Central memory CD8-positive, alpha-beta T cell (primary cell): ENCODE measurements around the gene SIK3.
"Not testable (repeated sequence)": the region's sequence is repeated elsewhere in the genome, so short reads cannot be mapped to it uniquely, and the experiment has no call there.

Source experiments
- ATAC-seq: fragments of 150-1000 bp; cut with Tn5 transposase; replicated peaks from 2 replicates; pipeline ENCODE4 v1.10.0; 2022; ENCODE audit warnings: mild to moderate bottlenecking, moderate FRiP score, moderate number of reproducible peaks; ENCODE audit not compliant: poor library complexity, severe bottlenecking; ENCODE audit errors: extremely low read depth
- DNase-seq, 2 donors: peaks; one replicate each; pipeline ENCODE4 v3.0.0; 2021; ENCODE audit warnings: low spot score in 2 of 2
- H3K27ac Mint-ChIP-seq: one replicate; pipeline ENCODE4 v1.8.0; 2022; ENCODE audit warnings: low read depth, mild to moderate bottlenecking, moderate library complexity, mixed read lengths
- H3K27me3 Mint-ChIP-seq: one replicate; pipeline ENCODE4 v1.8.0; 2022; ENCODE audit warnings: mixed read lengths
- H3K36me3 Mint-ChIP-seq: one replicate; pipeline ENCODE4 v1.8.0; 2022; ENCODE audit warnings: mild to moderate bottlenecking, moderate library complexity, mixed read lengths; ENCODE audit not compliant: insufficient read depth
- H3K4me1 Mint-ChIP-seq: one replicate; pipeline ENCODE4 v1.8.0; 2022; ENCODE audit warnings: mixed read lengths
- H3K4me3 Mint-ChIP-seq: one replicate; pipeline ENCODE4 v1.8.0; 2022; ENCODE audit warnings: mild to moderate bottlenecking, moderate library complexity, mixed read lengths
- H3K9me3 Mint-ChIP-seq: one replicate; pipeline ENCODE4 v1.8.0; 2022; ENCODE audit warnings: mixed read lengths

Gene SIK3

DNA sequence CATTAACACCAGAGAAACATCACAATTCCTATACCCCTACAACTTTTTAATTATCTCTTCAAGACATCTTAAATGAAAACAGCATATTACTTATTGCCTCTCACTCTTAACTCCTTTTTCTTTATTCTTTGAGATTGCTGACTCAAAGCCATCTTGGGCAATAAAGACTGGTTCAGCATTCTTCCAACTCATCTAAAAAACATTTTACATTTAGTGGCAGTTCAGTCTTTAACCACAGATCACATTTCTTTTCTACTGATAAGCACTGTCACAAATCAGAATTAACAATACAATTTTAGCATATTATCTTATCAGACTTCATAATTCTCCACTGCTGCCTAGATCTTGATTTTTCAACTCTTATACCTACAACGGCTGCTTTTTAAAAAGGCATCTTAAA lies 34.0 kb downstream of the SIK3 start:
- no peaks in the 10 kb centered on the region for H3K27me3 Mint-ChIP-seq
- peaks cover 27% of the 10 kb centered on the region for H3K36me3 Mint-ChIP-seq
- H3K4me1 Mint-ChIP-seq, result peaks cover 75% of the 10 kb centered on the region
- ATAC-seq (no peak), DNase-seq (no peak)
- H3K4me3 Mint-ChIP-seq, result peak overlapping the region; percentile 43
- H3K9me3 Mint-ChIP-seq, result no peaks in the 10 kb centered on the region
- H3K27ac Mint-ChIP-seq, result peak overlapping the region; percentile 80

DNA sequence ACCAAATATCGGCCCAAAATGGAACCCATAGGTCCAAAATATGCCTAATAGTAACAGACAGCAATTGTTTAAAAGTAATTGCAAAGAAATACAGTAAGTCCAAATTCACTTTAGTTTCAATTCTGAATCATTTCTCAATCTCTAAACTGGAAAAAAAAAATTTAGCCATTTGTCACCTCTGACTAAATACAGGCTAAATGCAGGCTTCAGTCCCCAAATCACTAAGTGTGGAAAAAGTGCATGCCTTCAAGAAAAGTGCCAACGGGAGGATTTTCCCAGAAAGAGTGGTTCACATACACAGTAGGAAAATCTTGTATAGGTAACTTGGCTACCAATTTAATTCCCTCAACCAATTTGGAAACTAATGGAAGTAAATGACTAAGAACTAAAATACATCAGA lies 35.7 kb downstream of the SIK3 start:
- peak overlapping the region; percentile 46 for H3K27ac Mint-ChIP-seq
- H3K36me3 Mint-ChIP-seq, result peaks cover 27% of the 10 kb centered on the region
- H3K27me3 Mint-ChIP-seq, result no peaks in the 10 kb centered on the region
- no peaks in the 10 kb centered on the region for H3K9me3 Mint-ChIP-seq
- peaks cover 80% of the 10 kb centered on the region for H3K4me1 Mint-ChIP-seq
- ATAC-seq (no peak), DNase-seq (no peak)
- peak overlapping the region; percentile 23 for H3K4me3 Mint-ChIP-seq

GRCh38 chr11:117061256-117061655 lies 37.0 kb downstream of the SIK3 start:
- peaks cover 25% of the 10 kb centered on the region for H3K36me3 Mint-ChIP-seq
- H3K4me3 Mint-ChIP-seq, result peak overlapping the region; percentile 41
- ATAC-seq (no peak), DNase-seq (no peak)
- H3K4me1 Mint-ChIP-seq, result peaks cover 81% of the 10 kb centered on the region
- no peaks in the 10 kb centered on the region for H3K27me3 Mint-ChIP-seq
- no peak overlapping the region for H3K27ac Mint-ChIP-seq
- H3K9me3 Mint-ChIP-seq, result no peaks in the 10 kb centered on the region

DNA sequence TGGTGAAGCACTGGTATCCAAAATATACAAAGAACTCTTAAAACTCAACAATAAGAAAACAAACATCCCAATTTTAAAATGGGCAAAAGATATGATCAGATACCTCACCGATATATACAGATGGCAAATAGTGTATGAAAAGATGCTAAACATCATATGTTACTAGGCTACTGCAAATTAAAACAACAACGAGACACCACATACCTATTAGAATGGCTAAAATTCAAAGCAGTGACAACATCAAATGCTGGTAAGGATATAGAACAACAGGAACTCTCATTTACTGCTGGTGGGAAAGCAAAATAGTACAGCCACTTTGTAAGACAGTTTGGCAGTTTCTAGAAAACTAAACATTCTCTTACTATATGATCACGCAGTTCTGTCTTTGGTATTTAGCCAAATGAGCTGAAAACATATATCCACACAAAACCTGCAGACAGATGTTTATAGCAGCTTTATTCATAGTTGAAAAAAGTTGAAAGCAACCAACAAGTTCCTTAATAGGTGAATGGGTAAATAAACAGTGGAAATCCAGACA lies 38.5 kb downstream of the SIK3 start:
- Mint-ChIP-seq H3K4me1 (peaks cover 89% of the 10 kb centered on the region), H3K4me3 (no peak overlapping the region), H3K27ac (peak overlapping the region; percentile 84), H3K36me3 (peaks cover 20% of the 10 kb centered on the region), H3K9me3 (no peaks in the 10 kb centered on the region), H3K27me3 (no peaks in the 10 kb centered on the region)
- ATAC-seq, result no peak
- DNase-seq, result no peak

- DNase-seq (no peak), ATAC-seq (no peak)
- H3K27me3 Mint-ChIP-seq, result no peaks in the 10 kb centered on the region
- H3K9me3 Mint-ChIP-seq, result no peaks in the 10 kb centered on the region
- peaks cover 25% of the 10 kb centered on the region for H3K36me3 Mint-ChIP-seq
- H3K4me3 Mint-ChIP-seq, result no peak overlapping the region
- H3K27ac Mint-ChIP-seq, result peak overlapping the region; percentile 40
- peaks cover 89% of the 10 kb centered on the region for H3K4me1 Mint-ChIP-seq
These were observed 39.4 kb downstream of the SIK3 start for GRCh38 chr11:117058761-117059261.

- H3K9me3 Mint-ChIP-seq, result no peaks in the 10 kb centered on the region
- H3K4me3 Mint-ChIP-seq, result no peak overlapping the region
- peaks cover 24% of the 10 kb centered on the region for H3K36me3 Mint-ChIP-seq
- no peak for DNase-seq
- H3K27ac Mint-ChIP-seq, result peak overlapping the region; percentile 40
- H3K27me3 Mint-ChIP-seq, result no peaks in the 10 kb centered on the region
- no peak for ATAC-seq
- peaks cover 81% of the 10 kb centered on the region for H3K4me1 Mint-ChIP-seq
These were observed 40.5 kb downstream of the SIK3 start for GRCh38 chr11:117057727-117058126.

GRCh38 chr11:117057317-117057716 lies 40.9 kb downstream of the SIK3 start:
- H3K9me3 Mint-ChIP-seq, result no peaks in the 10 kb centered on the region
- no peak overlapping the region for H3K27ac Mint-ChIP-seq
- ATAC-seq (no peak), DNase-seq (no peak)
- H3K36me3 Mint-ChIP-seq, result peaks cover 23% of the 10 kb centered on the region
- H3K4me3 Mint-ChIP-seq, result no peak overlapping the region
- H3K27me3 Mint-ChIP-seq, result no peaks in the 10 kb centered on the region
- peaks cover 81% of the 10 kb centered on the region for H3K4me1 Mint-ChIP-seq

- Mint-ChIP-seq H3K27ac (no peak overlapping the region), H3K27me3 (no peaks in the 10 kb centered on the region), H3K36me3 (peaks cover 21% of the 10 kb centered on the region), H3K4me3 (no peak overlapping the region), H3K4me1 (peaks cover 83% of the 10 kb centered on the region), H3K9me3 (no peaks in the 10 kb centered on the region)
- ATAC-seq (no peak), DNase-seq (no peak)
These were observed 42.8 kb downstream of the SIK3 start for GRCh38 chr11:117055469-117055868.

DNA sequence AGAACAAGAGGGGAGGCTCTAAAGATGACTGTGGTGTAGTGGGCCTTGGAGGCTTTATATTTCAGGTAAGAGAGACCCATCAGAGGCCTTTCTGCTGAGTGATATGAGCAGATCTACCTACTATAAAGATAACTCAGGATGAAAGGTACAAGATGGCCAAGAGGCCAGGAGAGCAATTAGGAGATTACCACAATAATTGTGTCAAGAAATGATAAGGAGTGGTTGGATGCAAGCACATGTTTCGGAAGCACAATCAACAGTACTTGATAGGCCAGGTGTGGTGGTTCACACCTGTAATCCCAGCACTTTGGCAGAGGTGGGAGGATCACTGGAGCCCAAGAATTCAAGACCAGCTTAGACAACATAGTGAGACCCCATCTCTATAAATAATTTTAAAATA lies 43.8 kb downstream of the SIK3 start:
- peaks cover 20% of the 10 kb centered on the region for H3K36me3 Mint-ChIP-seq
- no peaks in the 10 kb centered on the region for H3K27me3 Mint-ChIP-seq
- no peak overlapping the region for H3K4me3 Mint-ChIP-seq
- H3K27ac Mint-ChIP-seq, result peak overlapping the region; percentile 10
- peaks cover 72% of the 10 kb centered on the region for H3K4me1 Mint-ChIP-seq
- no peaks in the 10 kb centered on the region for H3K9me3 Mint-ChIP-seq
- DNase-seq, result no peak
- ATAC-seq, result no peak

GRCh38 chr11:117052196-117053149 lies 45.8 kb downstream of the SIK3 start:
- H3K4me3 Mint-ChIP-seq, result no peak overlapping the region
- no peak for DNase-seq
- peak overlapping the region; percentile 62 for H3K27ac Mint-ChIP-seq
- no peaks in the 10 kb centered on the region for H3K9me3 Mint-ChIP-seq
- ATAC-seq, result no peak
- H3K27me3 Mint-ChIP-seq, result no peaks in the 10 kb centered on the region
- H3K36me3 Mint-ChIP-seq, result peaks cover 18% of the 10 kb centered on the region
- peaks cover 58% of the 10 kb centered on the region for H3K4me1 Mint-ChIP-seq

DNA sequence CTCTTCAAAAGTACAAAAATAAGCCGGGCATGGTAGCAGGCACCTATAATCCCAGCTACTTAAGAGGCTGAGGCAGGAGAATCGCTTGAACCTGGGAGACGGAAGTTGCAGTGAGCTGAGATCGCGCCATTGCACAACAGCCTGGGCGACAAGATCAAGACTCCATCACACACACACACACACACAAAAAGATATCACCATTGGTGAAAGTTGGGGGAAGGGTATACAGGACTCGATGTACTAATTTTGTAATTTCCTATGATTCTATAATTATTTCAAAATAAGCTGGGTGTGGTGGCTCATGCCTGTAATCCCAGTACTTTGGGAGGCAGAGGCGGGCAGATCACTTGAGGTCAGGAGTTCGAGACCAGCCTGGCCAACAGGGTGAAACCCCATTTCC lies 48.1 kb downstream of the SIK3 start:
- Mint-ChIP-seq H3K4me1 (peaks cover 58% of the 10 kb centered on the region), H3K36me3 (peaks cover 22% of the 10 kb centered on the region)
- DNase-seq, result not testable (repeated sequence)

DNA sequence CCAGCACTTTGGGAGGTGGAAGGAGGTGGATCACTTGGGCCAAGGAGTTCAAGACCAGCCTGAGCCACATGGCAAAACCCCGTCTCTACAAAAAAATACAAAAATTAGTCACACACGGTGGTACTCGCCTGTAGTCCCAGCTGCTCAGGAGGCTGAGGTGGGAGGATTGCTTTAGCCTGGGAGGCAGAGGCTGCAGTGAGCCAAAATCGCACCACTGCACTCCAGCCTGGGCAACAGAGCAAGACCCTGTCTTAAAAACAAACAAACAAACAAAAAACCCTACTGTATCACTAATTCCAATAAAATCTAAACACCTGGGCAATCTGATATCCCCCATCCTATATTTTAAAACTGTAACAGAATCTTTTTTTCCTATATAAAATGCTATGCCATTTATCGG lies 51.6 kb downstream of the SIK3 start:
- not testable (repeated sequence) for DNase-seq, H3K27me3 Mint-ChIP-seq, ATAC-seq, H3K4me3 Mint-ChIP-seq, H3K9me3 Mint-ChIP-seq
- H3K4me1 Mint-ChIP-seq, result peaks cover 67% of the 10 kb centered on the region
- peaks cover 23% of the 10 kb centered on the region for H3K36me3 Mint-ChIP-seq
- peak overlapping the region; percentile 80 for H3K27ac Mint-ChIP-seq

More for the DNA sequence above, 48.1 kb downstream of the SIK3 start:
- H3K27ac Mint-ChIP-seq, ATAC-seq, H3K9me3 Mint-ChIP-seq, H3K4me3 Mint-ChIP-seq, H3K27me3 Mint-ChIP-seq: not testable (repeated sequence)

DNA sequence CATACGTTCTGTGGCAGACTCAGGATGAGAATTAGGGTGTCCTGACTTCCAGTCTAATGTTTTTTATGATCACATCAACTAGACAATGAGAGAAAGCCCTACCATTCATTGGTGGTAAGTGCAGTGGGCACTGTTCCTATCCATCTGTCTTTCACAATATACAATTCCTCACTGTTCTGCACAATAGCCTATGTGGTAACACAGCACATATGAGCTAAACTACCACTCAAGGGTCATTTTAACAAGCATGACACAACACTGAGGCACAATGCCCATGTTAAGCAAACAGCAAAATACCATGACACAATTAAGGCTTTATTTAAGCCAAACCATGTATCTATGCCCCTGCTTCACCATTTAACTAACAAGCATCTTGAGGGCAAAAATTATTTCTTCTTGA lies 52.3 kb downstream of the SIK3 start:
- Mint-ChIP-seq H3K9me3 (no peaks in the 10 kb centered on the region), H3K4me3 (peak overlapping the region; percentile 34), H3K27ac (peak overlapping the region; percentile 80), H3K27me3 (no peaks in the 10 kb centered on the region), H3K4me1 (peaks cover 69% of the 10 kb centered on the region), H3K36me3 (peaks cover 21% of the 10 kb centered on the region)
- DNase-seq (no peak), ATAC-seq (no peak)
